ENCODE results near the gene GJB1.

The GJB1 gene

DNA sequence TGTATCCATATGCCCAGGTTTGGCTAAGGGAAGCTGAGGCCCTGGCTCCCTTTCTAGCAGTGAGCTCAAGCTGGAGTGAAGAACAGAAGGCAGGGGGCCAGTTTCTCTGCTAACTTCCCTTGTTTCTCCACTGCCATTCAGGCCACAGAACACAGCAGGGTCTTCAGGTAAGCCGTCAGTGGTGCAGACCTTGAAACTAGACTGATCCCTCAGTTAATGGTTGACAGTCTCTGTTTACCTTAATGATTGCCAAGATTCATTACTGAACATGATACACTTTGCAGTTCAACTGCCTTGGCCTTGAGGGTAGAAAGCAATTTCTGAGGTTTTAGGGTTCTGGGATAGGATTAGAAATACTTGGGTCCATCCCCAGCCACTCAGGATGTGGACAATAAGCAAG, 8.9 kb upstream of the GJB1 start:
- TF ChIP-seq, protein P1, sequence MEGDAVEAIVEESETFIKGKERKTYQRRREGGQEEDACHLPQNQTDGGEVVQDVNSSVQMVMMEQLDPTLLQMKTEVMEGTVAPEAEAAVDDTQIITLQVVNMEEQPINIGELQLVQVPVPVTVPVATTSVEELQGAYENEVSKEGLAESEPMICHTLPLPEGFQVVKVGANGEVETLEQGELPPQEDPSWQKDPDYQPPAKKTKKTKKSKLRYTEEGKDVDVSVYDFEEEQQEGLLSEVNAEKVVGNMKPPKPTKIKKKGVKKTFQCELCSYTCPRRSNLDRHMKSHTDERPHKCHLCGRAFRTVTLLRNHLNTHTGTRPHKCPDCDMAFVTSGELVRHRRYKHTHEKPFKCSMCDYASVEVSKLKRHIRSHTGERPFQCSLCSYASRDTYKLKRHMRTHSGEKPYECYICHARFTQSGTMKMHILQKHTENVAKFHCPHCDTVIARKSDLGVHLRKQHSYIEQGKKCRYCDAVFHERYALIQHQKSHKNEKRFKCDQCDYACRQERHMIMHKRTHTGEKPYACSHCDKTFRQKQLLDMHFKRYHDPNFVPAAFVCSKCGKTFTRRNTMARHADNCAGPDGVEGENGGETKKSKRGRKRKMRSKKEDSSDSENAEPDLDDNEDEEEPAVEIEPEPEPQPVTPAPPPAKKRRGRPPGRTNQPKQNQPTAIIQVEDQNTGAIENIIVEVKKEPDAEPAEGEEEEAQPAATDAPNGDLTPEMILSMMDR (conservative IDR thresholded peaks at IDR 0.05; ENCODE audit: low read depth, low read length), result no peak
- no peak overlapping the region for H3K4me3 ChIP-seq (ENCODE audit: low read depth, low read length)
- no peak for DNase-seq (ENCODE audit: low read depth)

GRCh38 chrX:71214604-71215337, 8.3 kb upstream of the GJB1 start:
- no peak for DNase-seq (ENCODE audit: low read depth)
- TF ChIP-seq, protein P1 (conservative IDR thresholded peaks at IDR 0.05; ENCODE audit: low read depth, low read length), result no peak
- H3K4me3 ChIP-seq (ENCODE audit: low read depth, low read length), result no peak overlapping the region

DNA sequence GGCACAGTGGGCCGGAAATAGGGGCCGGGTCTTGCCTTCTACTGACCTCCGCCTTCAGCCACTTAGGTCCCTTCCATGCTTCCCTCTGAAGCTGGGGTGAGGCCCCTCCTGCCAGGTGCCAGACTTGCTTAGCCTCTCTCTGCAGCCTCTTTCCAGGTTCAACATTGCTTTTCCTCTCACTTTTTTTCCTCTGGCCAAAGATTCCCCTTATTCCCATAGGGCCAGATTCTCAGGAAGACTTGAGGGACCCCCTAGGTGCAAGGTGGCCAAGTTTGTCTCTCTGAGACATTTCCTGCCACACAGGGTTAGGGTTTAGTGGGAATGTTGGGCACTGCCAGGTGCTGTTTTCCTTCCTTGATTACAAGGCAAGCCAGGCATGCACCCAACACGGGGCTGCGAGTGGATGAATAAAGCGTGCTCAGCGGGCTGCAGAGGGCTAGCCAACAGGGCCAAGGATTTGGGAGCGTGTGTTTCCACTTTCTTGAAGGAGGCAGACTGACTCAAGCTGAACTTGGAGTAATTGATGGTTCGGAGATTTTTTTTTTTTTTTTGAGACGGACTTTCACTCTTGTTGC, 7.6 kb upstream of the GJB1 start:
- no peak for DNase-seq (ENCODE audit: low read depth)
- H3K4me3 ChIP-seq (ENCODE audit: low read depth, low read length), result no peak overlapping the region
- TF ChIP-seq, protein P1 (conservative IDR thresholded peaks at IDR 0.05; ENCODE audit: low read depth, low read length), result no peak

- DNase-seq (ENCODE audit: low read depth), result no peak
- H3K4me3 ChIP-seq (ENCODE audit: low read depth, low read length), result no peak overlapping the region
- TF ChIP-seq, protein P1 (conservative IDR thresholded peaks at IDR 0.05; ENCODE audit: low read depth, low read length), result no peak
Observed at GRCh38 chrX:71216485-71216884, 6.5 kb upstream of the GJB1 start.

DNA sequence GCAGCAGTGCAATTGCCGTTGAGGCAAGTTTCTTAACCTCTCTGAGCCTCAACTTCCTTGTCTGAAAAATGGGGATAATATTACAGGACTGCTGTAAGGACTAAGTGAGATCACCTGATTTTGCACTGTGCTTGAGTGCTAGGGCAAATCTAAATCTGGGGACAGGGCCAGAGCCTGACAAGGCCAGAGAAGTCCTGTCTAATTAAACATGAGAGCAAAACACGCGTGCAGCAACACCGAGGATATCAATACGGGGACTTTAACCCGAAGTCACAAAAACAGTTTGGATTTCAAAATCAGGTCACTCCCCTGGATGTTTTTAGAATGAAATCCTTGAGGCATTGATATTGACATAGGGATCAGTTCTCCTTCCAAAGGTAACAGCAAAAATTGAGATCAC, 5.7 kb upstream of the GJB1 start:
- H3K4me3 ChIP-seq (ENCODE audit: low read depth, low read length), result no peak overlapping the region
- DNase-seq (ENCODE audit: low read depth), result no peak
- TF ChIP-seq, protein P1 (conservative IDR thresholded peaks at IDR 0.05; ENCODE audit: low read depth, low read length), result no peak

GRCh38 chrX:71221145-71221544, 1.9 kb upstream of the GJB1 start:
- TF ChIP-seq, protein P1 (conservative IDR thresholded peaks at IDR 0.05; ENCODE audit: low read depth, low read length), result no peak
- DNase-seq (ENCODE audit: low read depth), result no peak
- no peak overlapping the region for H3K4me3 ChIP-seq (ENCODE audit: low read depth, low read length)

Measured in choroid plexus epithelial cell (primary cell).